GM19193 (cell line): Measurements from ENCODE around the gene RPL26.

Source experiments
- POLR2A ChIP-seq: IDR thresholded peaks from 4 replicates; pipeline ENCODE4 v1.6.1; 2011; ENCODE audit not compliant: insufficient read depth, insufficient read length; ENCODE audit errors: extremely low read depth

The RPL26 gene

GRCh38 chr17:8405499-8406016 is 22.6 kb upstream of the RPL26 start:
- TF ChIP-seq POLR2A = no peak

- TF ChIP-seq POLR2A = no peak
Observed at GRCh38 chr17:8402921-8403536, 20.0 kb upstream of the RPL26 start.

GRCh38 chr17:8401107-8401506 is 18.1 kb upstream of the RPL26 start:
- TF ChIP-seq POLR2A = no peak

- TF ChIP-seq POLR2A = no peak
Observed at GRCh38 chr17:8398980-8399379, 16.0 kb upstream of the RPL26 start.

- no peak for TF ChIP-seq POLR2A
Observed at GRCh38 chr17:8397636-8398035, 14.6 kb upstream of the RPL26 start, which contains the start of gene RNF222. TSS of gene RNF222 (minus strand) at chr17:8397827. CDS start at chr17:8393461, 4,366 bp downstream.

GRCh38 chr17:8393470-8394231 is 10.7 kb upstream of the RPL26 start:
- TF ChIP-seq POLR2A = no peak

- TF ChIP-seq POLR2A = no peak
Observed at GRCh38 chr17:8392674-8393469, 9.9 kb upstream of the RPL26 start.

GRCh38 chr17:8392274-8392673 is 9.3 kb upstream of the RPL26 start:
- TF ChIP-seq POLR2A = no peak

GRCh38 chr17:8391711-8392110 is 8.7 kb upstream of the RPL26 start:
- TF ChIP-seq POLR2A = no peak

- no peak for TF ChIP-seq POLR2A
Observed at GRCh38 chr17:8387914-8388651, 5.1 kb upstream of the RPL26 start.

- no peak for TF ChIP-seq POLR2A
Observed at GRCh38 chr17:8386841-8387240, 3.8 kb upstream of the RPL26 start.

- TF ChIP-seq POLR2A = no peak
Observed at GRCh38 chr17:8384801-8385378, 1.9 kb upstream of the RPL26 start.

GRCh38 chr17:8382880-8383142 is 182 bp downstream of the RPL26 start:
- no peak for TF ChIP-seq POLR2A

- no peak for TF ChIP-seq POLR2A
Observed at GRCh38 chr17:8382052-8382879, 727 bp downstream of the RPL26 start.

GRCh38 chr17:8380049-8380448 is 2.9 kb downstream of the RPL26 start:
- TF ChIP-seq POLR2A = no peak

- TF ChIP-seq POLR2A = no peak
Observed at GRCh38 chr17:8377422-8377821, 5.6 kb downstream of the RPL26 start.
